Hepatocyte (in vitro differentiated cells): ENCODE data around the gene IGIP. TPM values are rescaled to one million over a fixed set of nuclear protein-coding genes. Genes with fewer than 3 reads are reported as not detected.

Experiments used
- DNase-seq: peaks from one replicate; pipeline ENCODE4 v3.0.0-alpha.2; 2016; ENCODE audit warnings: low spot score
- H2AFZ ChIP-seq: fragments of 200-600 bp; sonication (generic); 2 replicates; pipeline ENCODE4 v1.6.0; 2016; ENCODE audit warnings: antibody characterized with exemption, mild to moderate bottlenecking
- H3K27ac ChIP-seq: fragments of 200-600 bp; sonication (generic); 2 replicates; pipeline ENCODE4 v1.5.1; 2016; ENCODE audit warnings: mild to moderate bottlenecking
- H3K27me3 ChIP-seq: fragments of 200-600 bp; sonication (generic); 2 replicates; pipeline ENCODE4 v1.6.1; 2016
- H3K36me3 ChIP-seq: fragments of 200-600 bp; sonication (generic); replicated peaks from 2 replicates; pipeline ENCODE4 v1.5.1; 2016; ENCODE audit warnings: low read depth; ENCODE audit not compliant: insufficient read depth
- H3K4me1 ChIP-seq: fragments of 200-600 bp; sonication (generic); 2 replicates; pipeline ENCODE4 v1.5.1; 2016; ENCODE audit warnings: mild to moderate bottlenecking, moderate library complexity; ENCODE audit not compliant: insufficient read depth
- H3K4me2 ChIP-seq: fragments of 200-600 bp; sonication (generic); 2 replicates; pipeline ENCODE4 v1.6.0; 2016
- H3K4me3 ChIP-seq: fragments of 200-600 bp; sonication (generic); 2 replicates; pipeline ENCODE4 v1.5.1; 2016; ENCODE audit warnings: mild to moderate bottlenecking
- H3K79me2 ChIP-seq: fragments of 200-600 bp; sonication (generic); 2 replicates; pipeline ENCODE4 v1.6.0; 2017; ENCODE audit warnings: mild to moderate bottlenecking
- H3K9me2 ChIP-seq: fragments of 200-600 bp; sonication (generic); replicated peaks from 2 replicates; pipeline ENCODE4 v1.6.0; 2017; ENCODE audit warnings: mild to moderate bottlenecking; ENCODE audit not compliant: insufficient read depth
- H3K9me3 ChIP-seq: fragments of 200-600 bp; sonication (generic); 2 replicates; pipeline ENCODE4 v1.5.1; 2016; ENCODE audit warnings: low read depth, mild to moderate bottlenecking
- H4K20me1 ChIP-seq: fragments of 200-600 bp; sonication (generic); 2 replicates; pipeline ENCODE4 v1.6.0; 2016; ENCODE audit warnings: mild to moderate bottlenecking; ENCODE audit not compliant: insufficient read depth, poor library complexity, severe bottlenecking
- CTCF ChIP-seq: fragments of 200-600 bp; sonication (generic); IDR thresholded peaks from 2 replicates; pipeline ENCODE4 v1.5.1; 2016; ENCODE audit warnings: antibody characterized with exemption, mild to moderate bottlenecking; ENCODE audit not compliant: poor library complexity
- EZH2 ChIP-seq: fragments of 200-600 bp; sonication (generic); IDR thresholded peaks from 2 replicates; pipeline ENCODE4 v1.6.1; 2016; ENCODE audit warnings: antibody characterized with exemption, mild to moderate bottlenecking, borderline replicate concordance
- EZH2phosphoT487 ChIP-seq: fragments of 200-600 bp; sonication (generic); IDR thresholded peaks from one replicate; pipeline ENCODE4 v1.6.1; 2018; ENCODE audit warnings: antibody characterized with exemption, mild to moderate bottlenecking, low read depth, moderate library complexity; ENCODE audit not compliant: unreplicated experiment, severe bottlenecking
- WGBS: methylation state at CpG from one replicate; pipeline ENCODE4 v1.1.6; 2016; ENCODE audit warnings: low lambda C conversion rate; ENCODE audit errors: missing lambda C conversion rate; 5-methylcytosine and 5-hydroxymethylcytosine counted together
- polyA plus RNA-seq: library from polyadenylated mRNA; unstranded; fragments of >200 nt; fragmentation: Nextera tagmentation; extraction: Ambion mirVana; gene quantifications from 2 replicates; pipeline ENCODE4 v1.2.1, GENCODE V29; 2016
- total RNA-seq: library from RNA; depleted of rRNA; stranded (reverse); fragments of >200 nt; gene quantifications from 2 replicates; pipeline ENCODE4 v1.2.3, GENCODE V29; 2014

Gene IGIP
- total and polyA plus RNA-seq, 2 experiments from 2014 or later = 0.50 to 7.2 TPM

GRCh38 chr5:140157032-140157781 is 31.5 kb downstream of the IGIP start:
- 8% methylated on average over 30 of the region's 30 CpGs for WGBS
- Histone ChIP-seq H3K9me3 (no peaks in the 10 kb centered on the region), H3K4me3 (no peak overlapping the region), H3K4me2 (peak overlapping the region; percentile 76), H3K36me3 (no peaks in the 10 kb centered on the region), H3K4me1 (no peaks in the 10 kb centered on the region), H3K9me2 (no peaks in the 10 kb centered on the region), H4K20me1 (no peaks in the 10 kb centered on the region), H3K27ac (no peak overlapping the region), H3K27me3 (no peaks in the 10 kb centered on the region), H2AFZ (peak overlapping the region; percentile 31), H3K79me2 (no peaks in the 10 kb centered on the region)
- TF ChIP-seq CTCF (peak; percentile 96), EZH2 (no peak), EZH2phosphoT487 (no peak)
- DNase-seq = peak; percentile 93

GRCh38 chr5:140159014-140159927 is 33.5 kb downstream of the IGIP start:
- WGBS = 92% methylated on average over 7 of the region's 7 CpGs

DNA sequence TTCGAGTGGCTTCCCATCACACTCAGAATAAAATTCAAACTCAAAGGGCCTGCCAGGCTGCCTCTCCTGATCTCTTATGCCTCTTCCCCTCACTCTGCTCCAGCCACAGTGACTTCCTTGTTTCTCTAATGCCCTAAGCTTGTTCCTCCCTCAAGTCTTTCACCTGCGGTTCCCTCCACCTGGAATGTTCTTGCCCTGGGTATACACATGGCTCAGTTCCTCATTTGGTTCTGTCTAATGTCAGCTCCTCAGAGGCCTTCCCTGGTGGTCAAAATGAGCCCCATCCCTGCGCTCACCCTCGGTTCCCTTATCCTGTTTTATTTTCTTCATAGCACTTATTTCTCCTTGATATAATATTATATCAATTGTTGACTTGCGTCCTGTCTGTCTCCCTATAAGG is 36.5 kb downstream of the IGIP start:
- no peaks in the 10 kb centered on the region for H3K9me2 ChIP-seq
- no peaks in the 10 kb centered on the region for H3K4me1 ChIP-seq
- H3K27me3 ChIP-seq = no peaks in the 10 kb centered on the region
- H3K36me3 ChIP-seq = no peaks in the 10 kb centered on the region
- no peak overlapping the region for H2AFZ ChIP-seq
- DNase-seq = no peak
- H3K27ac ChIP-seq = no peak overlapping the region
- H3K4me3 ChIP-seq = no peak overlapping the region
- 94% methylated on average over 5 of the region's 5 CpGs for WGBS
- no peak for TF ChIP-seq EZH2phosphoT487
- no peak for TF ChIP-seq EZH2
- TF ChIP-seq CTCF = no peak
- H4K20me1 ChIP-seq = no peaks in the 10 kb centered on the region
- no peaks in the 10 kb centered on the region for H3K79me2 ChIP-seq
- H3K9me3 ChIP-seq = no peaks in the 10 kb centered on the region
- H3K4me2 ChIP-seq = no peak overlapping the region

More at GRCh38 chr5:140159014-140159927, 33.5 kb downstream of the IGIP start:
- no peak overlapping the region for H3K4me3 ChIP-seq
- H2AFZ ChIP-seq = no peak overlapping the region
- no peaks in the 10 kb centered on the region for H3K9me3 ChIP-seq
- no peak overlapping the region for H3K27ac ChIP-seq
- H3K9me2 ChIP-seq = no peaks in the 10 kb centered on the region
- DNase-seq = no peak
- H3K79me2 ChIP-seq = no peaks in the 10 kb centered on the region
- no peaks in the 10 kb centered on the region for H4K20me1 ChIP-seq
- no peaks in the 10 kb centered on the region for H3K4me1 ChIP-seq
- no peaks in the 10 kb centered on the region for H3K27me3 ChIP-seq
- H3K36me3 ChIP-seq = no peaks in the 10 kb centered on the region
- TF ChIP-seq EZH2 (no peak), CTCF (no peak), EZH2phosphoT487 (no peak)
- H3K4me2 ChIP-seq = no peak overlapping the region
